ENCODE data around the gene ZNF471.

ZNF471 gene

DNA sequence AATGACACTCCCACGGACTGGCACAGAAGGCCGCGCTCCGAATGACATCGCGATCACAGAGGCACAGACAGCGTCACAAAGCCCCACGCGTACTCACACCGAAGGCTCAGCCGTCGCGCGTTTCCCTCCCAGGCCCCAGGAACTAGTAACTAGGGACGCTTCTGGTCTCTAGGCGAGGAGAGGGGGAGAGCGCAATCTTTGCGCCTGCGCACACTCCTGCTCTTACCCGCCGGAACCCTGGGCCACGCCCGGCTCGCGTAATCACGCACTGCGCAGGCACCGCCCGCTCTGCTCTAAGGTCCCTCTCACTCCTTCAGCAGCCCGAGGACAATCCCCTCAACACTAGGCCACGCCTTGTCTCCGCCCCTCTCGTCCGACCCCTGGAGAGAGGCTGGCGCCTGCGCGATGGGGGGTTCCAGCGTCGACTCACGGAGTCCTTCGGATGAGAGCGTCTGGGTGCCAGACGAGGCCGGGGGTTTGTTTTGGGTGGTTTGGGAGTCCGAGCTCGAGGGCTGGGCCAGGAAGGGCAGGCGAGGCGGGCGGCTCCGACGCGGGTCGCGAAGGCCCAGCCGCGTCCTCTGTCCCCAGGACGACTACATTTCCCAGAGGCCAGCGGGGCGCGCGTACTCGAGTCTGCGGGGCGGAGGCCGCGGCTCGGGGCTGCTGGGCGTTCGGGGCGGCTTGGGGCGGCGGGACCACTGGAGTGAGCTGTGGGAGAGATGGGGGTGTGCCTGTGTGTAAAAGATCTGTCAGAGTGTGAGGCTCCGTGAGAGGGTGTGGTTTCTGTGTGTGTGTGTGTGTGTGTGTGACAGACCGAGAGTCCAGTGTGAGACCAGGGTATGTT lies at the start of gene ZNF471:
TSS of gene ZNF471 (plus strand) at position 410 of the 844 bp plus-strand sequence. CDS start 3,717 bp downstream, outside the sequence.
- peak; percentile 100 for DNase-seq (ENCODE audit: low spot score)

- DNase-seq (ENCODE audit: low spot score), result no peak
Measured at GRCh38 chr19:56474308-56474707, 33.3 kb upstream of the ZNF471 start.

DNA sequence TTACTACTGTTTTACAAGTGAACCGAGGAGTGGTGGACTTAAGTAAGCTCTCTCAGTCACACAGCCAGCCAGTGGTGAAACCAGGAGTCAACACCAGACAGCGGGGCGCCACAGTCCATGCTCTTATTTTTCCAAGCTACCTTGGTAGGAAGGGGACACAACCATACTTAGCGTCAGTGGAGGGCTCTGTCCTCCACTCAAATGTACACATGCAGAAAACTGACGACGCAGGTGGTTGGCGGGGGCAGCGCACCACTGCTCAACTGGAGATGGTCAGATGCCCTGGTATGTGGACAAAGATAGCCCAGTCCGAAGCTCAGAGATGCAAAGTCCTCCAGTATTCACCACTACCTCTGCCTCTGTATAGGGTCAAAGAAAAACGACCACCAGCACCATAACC lies 31.6 kb upstream of the ZNF471 start:
- no peak for DNase-seq (ENCODE audit: low spot score)

GRCh38 chr19:56476651-56477428 lies 30.8 kb upstream of the ZNF471 start, which contains the start of gene ZNF667:
ZNF667 (minus strand) TSS chr19:56477345; CDS start chr19:56462370, 14,975 bp downstream.
- peak; percentile 25 for DNase-seq (ENCODE audit: low spot score)

- DNase-seq (ENCODE audit: low spot score), result peak; percentile 98
Measured at GRCh38 chr19:56477429-56478338, 30.0 kb upstream of the ZNF471 start.

- DNase-seq (ENCODE audit: low spot score), result no peak
Measured at GRCh38 chr19:56491399-56491798, 16.3 kb upstream of the ZNF471 start.

DNA sequence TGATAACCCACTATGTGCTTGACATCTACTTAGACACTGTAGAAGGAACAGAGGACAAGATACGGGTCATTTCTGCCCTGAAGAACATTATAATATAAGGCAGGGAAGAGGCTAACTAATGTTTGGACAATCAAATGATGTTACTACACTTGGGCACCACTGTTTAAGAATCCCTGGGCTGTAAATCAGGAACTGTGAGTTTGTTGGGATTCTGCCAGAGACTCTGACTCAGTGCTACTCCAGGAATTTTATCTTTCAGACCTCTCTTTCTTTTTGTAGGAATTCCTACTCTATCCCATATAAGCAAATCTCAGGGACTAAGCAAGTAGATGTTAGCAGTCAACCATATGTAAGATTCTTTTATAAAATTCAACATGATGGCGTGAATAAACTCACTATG lies 3.1 kb upstream of the ZNF471 start:
- DNase-seq (ENCODE audit: low spot score), result no peak

DNA sequence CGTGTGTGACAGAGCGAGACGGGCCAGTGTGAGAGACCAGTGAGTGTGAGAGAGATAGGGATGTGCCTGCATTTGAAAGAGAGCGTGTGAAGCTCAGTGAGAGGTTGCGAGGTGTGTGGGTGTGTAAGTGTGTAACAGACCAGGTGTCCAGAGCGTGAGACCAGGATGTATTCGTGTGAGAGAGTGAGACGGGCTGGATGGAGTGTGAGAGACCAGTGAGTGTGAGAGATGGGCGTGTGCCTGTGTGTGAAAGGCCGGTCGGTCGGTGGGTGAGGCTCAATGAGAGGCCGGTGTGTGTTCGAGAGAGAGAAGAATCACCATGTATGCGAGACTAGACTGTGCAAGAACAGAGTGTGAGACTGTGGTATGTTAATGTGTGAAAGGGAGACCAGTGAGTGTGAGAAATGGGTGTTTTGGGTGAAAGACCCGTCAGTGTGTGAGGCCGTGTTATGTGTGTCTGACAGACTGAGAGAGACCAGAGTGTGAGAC lies 679 bp downstream of the ZNF471 start:
- DNase-seq (ENCODE audit: low spot score), result no peak

- DNase-seq (ENCODE audit: low spot score), result no peak
Measured at GRCh38 chr19:56525214-56525860, 17.7 kb downstream of the ZNF471 start.

DNA sequence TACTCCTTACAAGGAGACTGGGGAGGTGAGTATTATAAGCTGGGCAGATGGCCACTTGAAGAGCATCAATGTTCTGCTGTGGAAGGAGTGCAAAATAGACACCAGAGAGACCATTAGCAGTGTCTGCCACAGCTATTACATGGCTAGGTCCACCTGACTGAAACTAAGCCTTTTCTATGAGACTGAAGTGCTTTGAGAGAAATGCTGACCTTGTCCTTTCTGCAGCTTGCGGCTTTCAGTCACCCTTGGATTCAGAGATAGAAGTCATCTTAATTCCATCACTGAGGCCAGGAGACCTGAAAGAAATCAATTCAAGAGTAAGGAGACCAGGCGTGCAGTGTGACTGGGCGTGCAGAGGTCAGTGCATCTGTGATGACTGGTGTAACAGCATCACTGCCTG lies 29.8 kb downstream of the ZNF471 start:
- DNase-seq (ENCODE audit: low spot score), result no peak

DNA sequence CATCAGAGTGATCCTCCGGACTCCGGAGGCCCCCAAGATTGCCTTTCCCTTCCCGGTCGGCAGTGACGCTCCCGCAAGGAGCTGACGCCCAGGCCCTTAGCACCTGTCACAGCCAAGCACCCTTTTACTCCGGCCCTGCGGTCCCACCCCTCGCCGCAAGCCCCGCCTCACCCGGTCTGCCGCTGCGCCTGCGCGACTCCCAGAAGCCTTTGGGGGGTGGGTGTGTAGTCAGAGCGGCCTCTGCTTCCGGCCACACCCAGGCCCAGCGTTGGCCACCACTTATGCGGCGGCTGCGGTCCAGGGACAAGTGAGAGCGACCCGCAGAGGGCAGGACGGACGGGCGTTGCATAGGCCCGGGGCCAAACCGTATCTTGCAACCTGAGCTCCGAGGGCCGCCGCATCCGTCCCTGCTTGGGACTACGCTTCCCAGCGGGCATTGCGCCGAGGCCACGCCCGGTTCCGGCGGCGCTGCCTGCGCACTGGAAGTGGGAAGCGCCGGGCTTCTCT lies 30.7 kb downstream of the ZNF471 start:
- DNase-seq (ENCODE audit: low spot score), result peak; percentile 96

DNA sequence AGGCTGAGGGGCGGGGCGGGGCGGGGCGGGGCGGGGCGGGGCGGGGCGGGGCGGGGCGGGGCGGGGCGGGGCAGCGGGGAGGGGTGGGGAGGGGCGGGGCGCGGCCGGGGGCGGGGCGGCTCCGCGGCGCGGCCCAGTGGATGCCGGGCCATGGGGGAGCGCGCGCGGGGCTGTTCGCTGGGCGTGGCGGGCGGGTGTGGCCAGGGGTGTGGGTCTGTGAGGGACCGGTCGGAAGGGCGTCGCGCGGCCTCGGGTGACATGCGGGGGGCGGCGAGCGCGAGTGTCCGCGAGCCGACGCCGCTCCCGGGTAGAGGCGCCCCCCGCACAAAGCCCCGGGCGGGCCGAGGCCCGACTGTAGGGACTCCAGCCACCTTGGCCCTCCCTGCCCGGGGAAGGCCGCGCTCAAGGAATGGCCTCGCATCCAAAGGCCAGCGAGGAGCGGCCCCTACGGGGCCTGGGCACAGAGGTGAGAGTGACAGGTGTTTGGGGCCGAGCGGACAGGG lies 31.2 kb downstream of the ZNF471 start, which contains the start of gene ZFP28:
TSS of gene ZFP28 (plus strand) at position 188 of the 503 bp plus-strand sequence. CDS start at position 259, 71 bp downstream.
- peak; percentile 94 for DNase-seq (ENCODE audit: low spot score)

- no peak for DNase-seq (ENCODE audit: low spot score)
Measured at GRCh38 chr19:56543776-56544175, 36.1 kb downstream of the ZNF471 start.

- DNase-seq (ENCODE audit: low spot score), result no peak
Measured at GRCh38 chr19:56547535-56547934, 39.9 kb downstream of the ZNF471 start.

DNA sequence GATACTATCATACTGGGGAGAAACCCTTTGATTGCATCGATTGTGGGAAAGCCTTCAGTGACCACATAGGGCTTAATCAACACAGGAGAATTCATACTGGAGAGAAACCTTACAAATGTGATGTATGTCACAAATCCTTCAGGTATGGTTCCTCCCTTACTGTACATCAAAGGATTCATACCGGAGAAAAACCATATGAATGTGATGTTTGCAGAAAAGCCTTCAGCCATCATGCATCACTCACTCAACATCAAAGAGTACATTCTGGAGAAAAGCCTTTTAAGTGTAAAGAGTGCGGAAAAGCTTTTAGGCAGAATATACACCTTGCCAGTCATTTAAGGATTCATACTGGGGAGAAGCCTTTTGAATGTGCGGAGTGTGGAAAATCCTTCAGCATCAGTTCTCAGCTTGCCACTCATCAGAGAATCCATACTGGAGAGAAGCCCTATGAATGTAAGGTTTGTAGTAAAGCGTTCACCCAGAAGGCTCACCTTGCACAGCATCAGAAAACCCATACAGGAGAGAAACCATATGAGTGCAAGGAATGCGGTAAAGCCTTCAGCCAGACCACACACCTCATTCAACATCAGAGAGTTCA lies 46.7 kb downstream of the ZNF471 start:
- no peak for DNase-seq (ENCODE audit: low spot score)

DNA sequence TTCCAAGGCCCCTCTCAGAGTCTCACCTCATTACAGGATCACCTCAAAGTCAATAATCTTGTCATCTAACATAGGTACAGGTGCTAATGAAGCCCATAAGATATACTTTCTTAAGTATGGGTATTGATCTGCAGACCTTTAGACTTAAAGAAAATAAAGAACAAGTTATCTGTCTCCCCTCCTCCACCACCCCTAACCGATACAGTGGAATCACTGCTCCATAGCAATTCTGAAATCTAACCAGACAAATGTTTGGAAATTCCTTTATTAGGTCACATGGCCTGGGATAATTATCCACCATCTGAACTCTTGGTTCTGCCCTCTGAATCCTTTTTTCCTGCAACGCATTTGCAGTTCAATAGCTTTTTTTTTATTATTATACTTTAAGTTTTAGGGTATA lies 55.1 kb downstream of the ZNF471 start:
- DNase-seq (ENCODE audit: low spot score), result no peak

GRCh38 chr19:56566904-56567273 lies 59.2 kb downstream of the ZNF471 start:
- DNase-seq (ENCODE audit: low spot score), result peak; percentile 72

DNA sequence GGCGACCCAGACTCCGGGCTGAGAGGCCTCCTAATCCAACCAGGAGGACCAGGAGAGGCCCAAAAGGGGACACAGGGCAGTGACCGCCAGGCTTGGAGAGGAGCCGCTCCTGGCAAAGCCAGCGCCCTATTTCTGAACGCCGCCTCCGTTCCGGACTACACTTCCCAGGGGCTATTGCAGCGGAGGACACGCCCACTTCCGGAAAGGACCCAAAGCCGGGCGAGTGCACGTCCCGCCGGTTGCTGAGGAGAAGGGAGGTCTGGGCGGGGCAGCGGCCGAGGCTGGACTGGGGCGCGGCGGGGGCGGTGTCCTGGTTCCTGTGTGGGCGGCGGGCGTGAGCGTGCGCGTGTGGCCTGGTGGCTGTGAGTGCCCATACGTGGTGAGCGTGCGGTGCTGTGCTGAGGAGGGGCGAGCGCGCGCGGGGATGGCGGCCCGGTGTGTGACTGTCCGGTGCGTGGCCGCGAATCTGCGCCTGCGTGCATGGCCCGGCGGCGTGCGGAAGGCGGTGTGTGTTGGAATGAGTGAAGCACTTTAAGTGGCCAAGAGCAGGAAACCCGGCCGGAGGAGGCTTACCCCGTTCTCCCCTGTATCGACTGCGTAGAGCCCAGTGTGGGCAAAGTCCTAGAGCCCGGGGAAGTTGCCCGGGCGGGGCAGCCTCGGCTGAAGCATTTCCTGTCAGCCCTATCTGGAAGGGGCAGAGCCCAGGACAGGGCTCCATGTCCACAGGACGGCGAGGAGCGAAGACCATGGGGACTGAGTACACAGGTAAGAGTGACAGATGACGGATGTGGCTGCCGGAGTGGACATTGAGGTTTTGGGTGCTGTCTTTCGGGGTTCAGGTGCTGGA lies 59.8 kb downstream of the ZNF471 start, which contains the start of gene ZNF470:
TSS of gene ZNF470 (plus strand) at position 195 of the 847 bp plus-strand sequence. CDS start 2,844 bp downstream, outside the sequence.
- DNase-seq (ENCODE audit: low spot score), result peak; percentile 97

DNA sequence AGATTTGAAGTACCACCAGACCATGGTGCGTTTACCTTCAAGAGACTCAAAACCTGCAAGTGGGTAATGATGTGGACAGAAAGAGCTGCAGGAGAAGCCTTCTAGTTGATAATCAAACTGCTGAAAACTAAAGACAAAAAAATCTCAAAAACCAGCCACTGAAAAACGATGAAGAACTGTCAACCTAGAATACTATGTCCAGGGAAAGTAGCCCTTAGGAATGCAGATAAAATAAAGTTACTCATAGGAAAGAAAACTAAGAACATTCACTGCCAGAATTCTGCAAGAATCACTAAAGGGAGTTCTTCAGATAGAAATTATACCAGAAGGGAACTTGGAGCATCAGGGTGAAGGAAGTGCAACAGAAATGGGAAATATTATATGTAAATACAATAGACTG lies 64.9 kb downstream of the ZNF471 start:
- DNase-seq (ENCODE audit: low spot score), result no peak
